ENCODE measurements around the gene CORO6.

The CORO6 gene

GRCh38 chr17:29576214-29577000 is 46.3 kb downstream of the CORO6 start:
- no peak for DNase-seq

- no peak for DNase-seq
Measured at GRCh38 chr17:29575511-29576213, 47.0 kb downstream of the CORO6 start.

GRCh38 chr17:29574732-29575510 is 47.8 kb downstream of the CORO6 start:
- no peak for DNase-seq

- no peak for DNase-seq
Measured at GRCh38 chr17:29573871-29574731, 48.6 kb downstream of the CORO6 start.

- no peak for DNase-seq
Measured at GRCh38 chr17:29573558-29573869, 49.2 kb downstream of the CORO6 start.

GRCh38 chr17:29572691-29573557 is 49.8 kb downstream of the CORO6 start:
- peak; percentile 51 for DNase-seq

GRCh38 chr17:29571883-29572681 is 50.6 kb downstream of the CORO6 start:
- no peak for DNase-seq

GRCh38 chr17:29571486-29571882 is 51.2 kb downstream of the CORO6 start:
- no peak for DNase-seq

GRCh38 chr17:29570521-29570920 is 52.2 kb downstream of the CORO6 start:
- no peak for DNase-seq

- no peak for DNase-seq
Measured at GRCh38 chr17:29569245-29569950, 53.3 kb downstream of the CORO6 start.

GRCh38 chr17:29568331-29569244 is 54.1 kb downstream of the CORO6 start, which contains the start of gene TP53I13:
TP53I13 (plus strand) TSS chr17:29568701; CDS start chr17:29568759, 58 bp downstream.
- peak; percentile 79 for DNase-seq

GRCh38 chr17:29567554-29568330 is 55.0 kb downstream of the CORO6 start:
- no peak for DNase-seq

GRCh38 chr17:29567304-29567553 is 55.5 kb downstream of the CORO6 start:
- DNase-seq: no peak

GRCh38 chr17:29566473-29567303 is 56.0 kb downstream of the CORO6 start, which contains the start of gene ABHD15:
ABHD15 (minus strand) TSS chr17:29567037; CDS start chr17:29566966, 71 bp downstream.
- peak; percentile 46 for DNase-seq

GRCh38 chr17:29565643-29566472 is 56.9 kb downstream of the CORO6 start:
- DNase-seq: no peak
